H1 (cell line): ENCODE data around the gene CELF4. TPM values are rescaled to one million over a fixed set of nuclear protein-coding genes. Genes with fewer than 3 reads are reported as not detected.

Source experiments
- CTCF ChIA-PET: fragments of 300-600 bp; sonication (Branson Sonifier 250); formaldehyde crosslinking; loops from one replicate; lab custom pipeline; 2021; ENCODE audit not compliant: partially characterized antibody; lab: Charles Lee
- POLR2A ChIA-PET: fragments of 300-600 bp; sonication (Branson Sonifier 250); formaldehyde crosslinking; loops from one replicate; lab custom pipeline; 2021; ENCODE audit warnings: inconsistent platforms; ENCODE audit not compliant: partially characterized antibody; lab: Charles Lee
- DNase-seq, 2 experiments: peaks; one replicate each; pipeline versions ENCODE4 v3.0.0 to v3.0.0-alpha.2; 2010 to 2022; ENCODE audit warnings: low spot score in 2 of 2, low read depth in 1 of 2, mixed read lengths in 1 of 2
- FAIRE-seq: peaks from 2 replicates; lab custom pipeline; 2011; peaks lifted over from hg19 to GRCh38; lab: Jason Lieb, UNC
- H2AFZ ChIP-seq: 2 replicates; pipeline ENCODE4 v1.8.1; 2012; ENCODE audit warnings: low read length, inconsistent platforms
- H2AK5ac ChIP-seq: 2 replicates; pipeline ENCODE4 v1.6.1; 2013; ENCODE audit warnings: low read depth, low read length
- H2BK120ac ChIP-seq: replicated peaks from 2 replicates; pipeline ENCODE3; 2013; ENCODE audit warnings: low read depth, low read length, inconsistent platforms
- H2BK12ac ChIP-seq: 2 replicates; pipeline ENCODE4 v1.6.1; 2013; ENCODE audit warnings: low read depth, low read length
- H2BK15ac ChIP-seq: 2 replicates; pipeline ENCODE4 v1.6.1; 2013; ENCODE audit warnings: low read length
- H2BK20ac ChIP-seq: 2 replicates; pipeline ENCODE4 v1.6.1; 2013; ENCODE audit warnings: low read length
- H2BK5ac ChIP-seq: 2 replicates; pipeline ENCODE4 v1.6.1; 2013; ENCODE audit warnings: low read depth, low read length
- H3K14ac ChIP-seq: 2 replicates; pipeline ENCODE4 v1.6.1; 2013; ENCODE audit warnings: inconsistent platforms; ENCODE audit not compliant: insufficient read length
- H3K18ac ChIP-seq: 2 replicates; pipeline ENCODE4 v1.6.1; 2013; ENCODE audit warnings: low read length; ENCODE audit errors: extremely low read depth
- H3K23ac ChIP-seq: 2 replicates; pipeline ENCODE4 v1.6.1; 2013; ENCODE audit warnings: inconsistent platforms; ENCODE audit not compliant: insufficient read length
- H3K23me2 ChIP-seq: 2 replicates; pipeline ENCODE4 v1.6.1; 2013; ENCODE audit warnings: low read depth, low read length
- H3K27ac ChIP-seq: 2 replicates; pipeline ENCODE4 v1.6.1; 2011; ENCODE audit warnings: low read depth, low read length, inconsistent platforms
- H3K27me3 ChIP-seq, 4 experiments: replicated peaks in 1 of 4; 1 replicate in 1 of 4; 2 replicates in 3 of 4; pipeline versions ENCODE4 v1.6.1 to v1.8.1; 2011 to 2013; ENCODE audit warnings: low read length in 3 of 4, mild to moderate bottlenecking in 3 of 4, inconsistent platforms in 2 of 4, mixed read lengths in 2 of 4, moderate library complexity in 1 of 4; ENCODE audit not compliant: control insufficient read depth in 3 of 4, insufficient read depth in 3 of 4; ENCODE audit errors: extremely low read depth in 1 of 4
- H3K36me3 ChIP-seq, 4 experiments: 2 replicates each; pipeline versions ENCODE4 v1.6.1 to v1.8.1; 2011 to 2013; ENCODE audit warnings: mild to moderate bottlenecking in 4 of 4, low read length in 3 of 4, moderate library complexity in 2 of 4, control low read depth in 1 of 4, inconsistent platforms in 1 of 4; ENCODE audit not compliant: insufficient read depth in 4 of 4, control insufficient read depth in 2 of 4
- H3K4ac ChIP-seq: replicated peaks from 2 replicates; pipeline ENCODE3; 2013; ENCODE audit warnings: low read length, low read depth, mixed read lengths, inconsistent platforms; ENCODE audit not compliant: insufficient read length
- H3K4me1 ChIP-seq, 4 experiments: replicated peaks in 1 of 4; 1 replicate in 1 of 4; 2 replicates in 3 of 4; pipeline versions ENCODE4 v1.6.1 to v1.8.1; 2011 to 2013; ENCODE audit warnings: low read length in 3 of 4, inconsistent platforms in 2 of 4, mixed read lengths in 1 of 4; ENCODE audit not compliant: insufficient read depth in 4 of 4, control insufficient read depth in 3 of 4
- H3K4me2 ChIP-seq, 2 experiments: 2 replicates each; pipeline versions ENCODE4 v1.6.1 to v1.8.1; 2011 to 2013; ENCODE audit warnings: low read depth in 2 of 2, low read length in 2 of 2, control low read depth in 1 of 2, inconsistent platforms in 1 of 2, mild to moderate bottlenecking in 1 of 2; ENCODE audit not compliant: insufficient read depth in 1 of 2
- H3K4me3 ChIP-seq, 4 experiments: fragments of 200-600, 300-600 bp in 1 of 4; sonication (generic), shearing (Covaris generic), sonication (Bioruptor Twin) in 1 of 4; 2 replicates each; pipeline versions ENCODE4 v1.5.1 to v1.8.1; 2011 to 2016; ENCODE audit warnings: low read length in 4 of 4, low read depth in 3 of 4, control low read depth in 2 of 4, inconsistent platforms in 2 of 4, mild to moderate bottlenecking in 2 of 4, mixed read lengths in 1 of 4, moderate library complexity in 1 of 4; ENCODE audit not compliant: insufficient read depth in 2 of 4; ENCODE audit errors: extremely low read depth in 1 of 4
- H3K56ac ChIP-seq: replicated peaks from 2 replicates; pipeline ENCODE3; 2013; ENCODE audit warnings: low read depth, mild to moderate bottlenecking, mixed read lengths, low read length, inconsistent platforms; ENCODE audit not compliant: insufficient read length
- H3K79me1 ChIP-seq: 2 replicates; pipeline ENCODE4 v1.6.1; 2013; ENCODE audit warnings: low read depth, low read length, control low read depth
- H3K79me2 ChIP-seq, 2 experiments: 2 replicates each; pipeline versions ENCODE4 v1.6.1 to v1.8.1; 2012 to 2013; ENCODE audit warnings: low read length in 2 of 2, mild to moderate bottlenecking in 2 of 2, inconsistent platforms in 1 of 2; ENCODE audit not compliant: insufficient read depth in 2 of 2, control insufficient read depth in 1 of 2
- H3K9ac ChIP-seq, 4 experiments: replicated peaks in 1 of 4; 1 replicate in 1 of 4; 2 replicates in 3 of 4; pipeline versions ENCODE4 v1.6.1 to v1.8.1; 2011 to 2013; ENCODE audit warnings: low read depth in 3 of 4, low read length in 3 of 4, control low read depth in 2 of 4, mild to moderate bottlenecking in 2 of 4, moderate library complexity in 2 of 4, inconsistent platforms in 1 of 4; ENCODE audit errors: extremely low read depth in 1 of 4
- H3K9me3 ChIP-seq, 2 experiments: 2 replicates each; pipeline versions ENCODE4 v1.6.1 to v1.8.1; 2012 to 2013; ENCODE audit warnings: mild to moderate bottlenecking in 2 of 2, moderate library complexity in 2 of 2, control low read depth in 1 of 2, inconsistent platforms in 1 of 2, low read depth in 1 of 2, low read length in 1 of 2, mixed read lengths in 1 of 2; ENCODE audit not compliant: insufficient read depth in 2 of 2
- H4K20me1 ChIP-seq, 2 experiments: replicated peaks in 1 of 2; 2 replicates each; pipeline versions ENCODE3 to v1.8.1; 2011 to 2013; ENCODE audit warnings: inconsistent platforms in 2 of 2, low read length in 2 of 2, mild to moderate bottlenecking in 1 of 2; ENCODE audit not compliant: insufficient read depth in 2 of 2, control insufficient read depth in 1 of 2
- H4K5ac ChIP-seq: 2 replicates; pipeline ENCODE4 v1.6.1; 2013; ENCODE audit warnings: low read length, low read depth, mixed read lengths, inconsistent platforms; ENCODE audit not compliant: insufficient read length
- H4K8ac ChIP-seq: 2 replicates; pipeline ENCODE4 v1.8.0; 2013; ENCODE audit warnings: mild to moderate bottlenecking, moderate library complexity, low read length, inconsistent platforms; ENCODE audit not compliant: insufficient read depth; ENCODE audit errors: extremely low read depth
- H4K91ac ChIP-seq: replicated peaks from 2 replicates; pipeline ENCODE3; 2013; ENCODE audit warnings: low read length, mixed read lengths, inconsistent platforms; ENCODE audit not compliant: insufficient read length
- E2F6 ChIP-seq: IDR thresholded peaks from 2 replicates; pipeline ENCODE4 v1.6.1; 2012; ENCODE audit warnings: inconsistent platforms
- HDAC2 ChIP-seq, 2 experiments: fragments of 300-600 bp in 1 of 2; sonication (generic) in 1 of 2; IDR thresholded peaks; 2 replicates each; pipeline ENCODE4 v1.6.1; 2011 to 2012; ENCODE audit warnings: low read depth in 2 of 2, low read length in 2 of 2, mild to moderate bottlenecking in 2 of 2, moderate library complexity in 2 of 2, borderline replicate concordance in 1 of 2, inconsistent platforms in 1 of 2
- KDM1A ChIP-seq: fragments of 200-600, 300-600 bp; sonication (generic); IDR thresholded peaks from 2 replicates; pipeline ENCODE4 v1.7.1; 2016; ENCODE audit warnings: mild to moderate bottlenecking, low read length, borderline replicate concordance
- NRF1 ChIP-seq: IDR thresholded peaks from 2 replicates; pipeline ENCODE4 v1.6.1; 2011; ENCODE audit warnings: mild to moderate bottlenecking, low read depth, low read length, improper control_type of control experiment
- POU5F1 ChIP-seq: IDR thresholded peaks from 2 replicates; pipeline ENCODE4 v1.6.1; 2011; ENCODE audit warnings: low read depth, mild to moderate bottlenecking, low read length, moderate library complexity
- SIRT6 ChIP-seq: IDR thresholded peaks from one replicate; pipeline ENCODE4 v1.7.1; 2012; ENCODE audit warnings: low read length, inconsistent platforms
- TAF7 ChIP-seq: optimal IDR thresholded peaks from 2 replicates; pipeline ENCODE3; 2011; ENCODE audit warnings: low read depth, mild to moderate bottlenecking, inconsistent platforms, low read length, moderate library complexity, borderline replicate concordance
- ZNF274 ChIP-seq: IDR thresholded peaks from 2 replicates; pipeline ENCODE4 v1.7.0; 2012; ENCODE audit warnings: low read length, borderline replicate concordance; ENCODE audit errors: extremely low read depth
- WGBS, 2 experiments: shearing (Covaris generic) in 1 of 2; methylation state at CpG; one replicate each; pipeline versions ENCODE4 v1.1.6 to v1.1.7; 2013 to 2015; ENCODE audit warnings: low lambda C conversion rate in 2 of 2, mixed read lengths in 2 of 2, inconsistent platforms in 1 of 2, low coverage in 1 of 2, missing lambda C conversion rate in 1 of 2; ENCODE audit not compliant: insufficient replicate concordance in 2 of 2, insufficient coverage in 1 of 2, insufficient read length in 1 of 2; ENCODE audit errors: extremely low coverage in 1 of 2, missing lambda C conversion rate in 1 of 2; 5-methylcytosine and 5-hydroxymethylcytosine counted together
- polyA plus RNA-seq, 7 experiments: library from polyadenylated mRNA; depleted of rRNA in 3 of 7; stranded (reverse) in 5 of 7; unstranded in 2 of 7; fragments of >200 nt in 5 of 7; fragments of 200-250 nt in 2 of 7; gene quantifications; 1 replicate in 5 of 7; 2 replicates in 1 of 7; 4 replicates in 1 of 7; pipeline versions ENCODE4 v1.2.1 to v1.2.3, GENCODE V29; 2011 to 2013; ENCODE audit warnings: missing spikeins in 2 of 7, mixed read lengths in 2 of 7
- total RNA-seq: library from RNA; stranded (reverse); fragmentation: NEBNext Ultra II Directional; extraction: Animal tissue kit (Norgen Biotek cat#: 25700); gene quantifications from 2 replicates; pipeline ENCODE4 v1.2.1, GENCODE V29; 2021

Gene CELF4
- total and polyA plus RNA-seq, 2 of the 8 experiments (the other 6 are each of a cell fraction or from before 2014, with no cell fraction given) = 1.6 to 3.4 TPM

GRCh38 chr18:37447962-37448888 is 117.4 kb downstream of the CELF4 start:
- no peak overlapping the region for H2BK120ac ChIP-seq
- H3K79me2 ChIP-seq = no peaks in the 10 kb centered on the region
- H3K23me2 ChIP-seq = peaks cover 2% of the 10 kb centered on the region
- H3K4me2 ChIP-seq = no peak overlapping the region
- peak overlapping the region; percentile 68; the same call in 1 of the 2 replicates for H2BK12ac ChIP-seq
- peak overlapping the region; percentile 95 for H2BK15ac ChIP-seq
- no peaks in the 10 kb centered on the region for H3K79me1 ChIP-seq
- no peak overlapping the region for H3K4me3 ChIP-seq
- H3K4me1 ChIP-seq = peaks cover 8 to 24% (median 16%) of the 10 kb centered on the region in 4 experiments
- H3K23ac ChIP-seq = no peak overlapping the region
- H2BK20ac ChIP-seq = no peak overlapping the region; the same call in 1 of the 2 replicates
- H2BK5ac ChIP-seq = peak overlapping the region; percentile 49; the same call in 1 of the 2 replicates
- DNase-seq (no peak), FAIRE-seq (no peak)
- H2AK5ac ChIP-seq = peak overlapping the region; percentile 60; the same call in 1 of the 2 replicates
- H4K8ac ChIP-seq = peak overlapping the region; percentile 58
- 90% methylated on average over 22 of the region's 22 CpGs; no CpG with 5 or more reads in 1 of the 2 experiments for WGBS, 2 experiments
- no peak overlapping the region for H3K18ac ChIP-seq
- H3K36me3 ChIP-seq = no peaks in the 10 kb centered on the region
- no peak overlapping the region for H4K5ac ChIP-seq
- no peak overlapping the region for H3K14ac ChIP-seq
- no peak overlapping the region for H3K56ac ChIP-seq
- CTCF ChIA-PET = interaction anchor here (0.9 to 13.4 kb wide), 20 partner anchors 11 to 506 kb away, joined by 3 to 144 read pairs (median 4); no protein-coding TSS in a partner anchor
- POLR2A ChIA-PET = interaction anchor here (0.7 kb wide), 1 partner anchor 10 kb away, joined by 5 read pairs; no protein-coding TSS in a partner anchor
- peaks cover 0 to 3% of the 10 kb centered on the region in 2 experiments for H4K20me1 ChIP-seq
- H2AFZ ChIP-seq = no peak overlapping the region
- peak overlapping the region; percentile 8 for H4K91ac ChIP-seq
- TF ChIP-seq NRF1 = no peak
- no peak for TF ChIP-seq POU5F1
- TF ChIP-seq TAF7 = no peak
- TF ChIP-seq ZNF274 = no peak
- no peak for TF ChIP-seq E2F6
- TF ChIP-seq HDAC2 (IDR thresholded peaks at IDR 0.05; ENCODE audit: borderline replicate concordance in 1 of 2, low read depth in 2 of 2, low read length in 2 of 2) = no peak
- no peak for TF ChIP-seq KDM1A
- no peak for TF ChIP-seq SIRT6
- no peak overlapping the region for H3K9ac ChIP-seq
- H3K9me3 ChIP-seq = no peaks in the 10 kb centered on the region
- no peak overlapping the region for H3K4ac ChIP-seq
- H3K27ac ChIP-seq = no peak overlapping the region
- H3K27me3 ChIP-seq = peaks cover 0 to 3% (median 0%) of the 10 kb centered on the region in 4 experiments; a peak in 1 of 7 replicates
